A549 treated with RU486 at 1 μM for 4 hours (cell line): ENCODE measurements around the gene SMARCD2. TPM values are rescaled to one million over a fixed set of nuclear protein-coding genes. Genes with fewer than 3 reads are reported as not detected.

Source experiments
- total RNA-seq: library from RNA; stranded (reverse); fragments of 200-300 nt; extraction: Qiagen RNA extraction; gene quantifications from 5 replicates; pipeline ENCODE4 v1.2.3, GENCODE V29; 2022; ENCODE audit warnings: low read depth

SMARCD2 gene
- 54.3 to 62.8 TPM (median 61.0 TPM) in 5 replicates for total RNA-seq

GRCh38 chr17:63842540-63843386 is at the start of gene SMARCD2:
SMARCD2 (minus strand) TSS chr17:63842685; CDS start chr17:63842674, 11 bp downstream.

DNA sequence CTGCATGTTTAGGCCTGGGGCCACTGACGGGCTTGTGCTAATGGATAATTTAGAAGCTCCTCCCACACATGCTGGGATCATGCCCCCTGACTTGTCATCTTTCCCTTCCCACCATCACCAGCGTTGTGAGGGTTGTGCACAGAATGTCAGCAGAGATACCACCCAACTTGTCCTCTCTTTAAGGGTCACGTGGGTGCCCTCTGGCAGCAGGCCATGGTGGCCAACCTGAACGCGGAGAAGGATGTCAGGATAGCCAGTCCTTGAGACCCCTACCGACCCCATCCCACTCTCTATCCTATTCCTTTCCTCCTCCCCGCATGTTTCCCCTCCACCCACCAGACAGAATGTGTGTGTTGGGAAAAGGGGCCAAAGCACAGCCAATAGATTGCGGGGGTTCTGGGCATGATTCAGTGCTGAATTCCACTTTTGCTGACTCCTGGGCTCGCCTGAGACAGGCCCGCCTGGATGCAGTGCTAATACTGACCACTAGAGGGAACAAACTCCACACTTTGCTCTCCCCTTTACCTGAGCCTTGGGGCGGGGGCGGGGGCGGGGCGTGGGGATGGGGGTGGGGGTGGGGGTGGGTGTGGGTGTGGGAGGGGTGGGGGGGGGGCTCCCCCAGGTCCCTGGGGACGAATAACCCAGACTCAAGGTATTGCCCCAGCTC is 39.6 kb upstream of the SMARCD2 start, which contains the start of gene GH2:
Gene GH2, minus strand, starts transcription at position 10 of the 667 bp plus-strand sequence. CDS start 143 bp downstream, outside the sequence.

GRCh38 chr17:63873577-63873976 is 31.1 kb upstream of the SMARCD2 start, which contains the start of gene CSH2:
CSH2 (minus strand) TSS chr17:63873677; CDS start chr17:63873614, 63 bp downstream.

GRCh38 chr17:63827002-63827800 is 15.3 kb downstream of the SMARCD2 start, which contains the start of the genes FTSJ3 and PSMC5:
FTSJ3 (minus strand) TSS chr17:63827663; CDS start chr17:63826902, 761 bp downstream.
PSMC5 (plus strand) TSS chr17:63827431; CDS start chr17:63827491, 60 bp downstream.

Other genes starting within 250 kb of the SMARCD2 start
- gene TACO1, start 241.8 kb downstream of the SMARCD2 start, total RNA-seq = 51.4 to 57.2 TPM (median 54.1 TPM) in 5 replicates
- 13.7 to 16.9 TPM (median 16.3 TPM) in 5 replicates for gene MAP3K3, start 220.3 kb downstream of the SMARCD2 start, total RNA-seq
- 7.7 to 14.3 TPM (median 12.3 TPM) in 5 replicates for gene LIMD2, start 142.6 kb downstream of the SMARCD2 start, total RNA-seq
- 24.8 to 27.6 TPM (median 26.0 TPM) in 5 replicates for gene STRADA, start 100.9 kb downstream of the SMARCD2 start, total RNA-seq
- 98.7 to 147 TPM (median 101 TPM) in 5 replicates for gene CCDC47, start 69.1 kb downstream of the SMARCD2 start, total RNA-seq
- gene DDX42, start 68.5 kb downstream of the SMARCD2 start, total RNA-seq = 86.9 to 109 TPM (median 96.3 TPM) in 5 replicates
- 211 to 259 TPM (median 225 TPM) in 5 replicates for gene PSMC5, start 15.3 kb downstream of the SMARCD2 start, total RNA-seq
- 55.5 to 66.9 TPM (median 59.4 TPM) in 5 replicates for gene FTSJ3, start 15.0 kb downstream of the SMARCD2 start, total RNA-seq
- not detected in 5 replicates for gene CSH2, start 31.0 kb upstream of the SMARCD2 start, total RNA-seq
- not detected in 5 replicates for gene GH2, start 39.3 kb upstream of the SMARCD2 start, total RNA-seq
- not detected in 5 replicates for gene CSH1, start 53.9 kb upstream of the SMARCD2 start, total RNA-seq
- not detected in 5 replicates for gene CSHL1, start 68.6 kb upstream of the SMARCD2 start, total RNA-seq
- gene GH1, start 76.2 kb upstream of the SMARCD2 start, total RNA-seq = not detected in 5 replicates
- gene CD79B, start 89.6 kb upstream of the SMARCD2 start, total RNA-seq = 0.16 TPM in 1 of 5 replicates, not detected in the others
- gene SCN4A, start 130.2 kb upstream of the SMARCD2 start, total RNA-seq = 0.03 to 0.18 TPM (median 0.10 TPM) in 4 of 5 replicates, not detected in the other
- 0.57 to 1.00 TPM (median 0.79 TPM) in 5 replicates for gene PRR29, start 155.7 kb upstream of the SMARCD2 start, total RNA-seq
- gene ICAM2, start 177.9 kb upstream of the SMARCD2 start, total RNA-seq = 0.08 TPM in 1 of 5 replicates, not detected in the others